Subcutaneous abdominal adipose tissue (tissue), 5 donors: Measurements from ENCODE around the gene CFAP97D1.

ENCODE experiments used
- H3K27ac ChIP-seq: one replicate; pipeline ENCODE4 v1.7.0; 2013; ENCODE audit warnings: low read depth, mild to moderate bottlenecking, inconsistent platforms, low read length, moderate library complexity
- H3K27me3 ChIP-seq, 5 donors: one replicate each; pipeline ENCODE4 v1.7.0; 2013; ENCODE audit warnings: low read length in 5 of 5, inconsistent platforms in 1 of 5; ENCODE audit not compliant: control insufficient read depth in 5 of 5, insufficient read depth in 4 of 5
- H3K36me3 ChIP-seq, 5 donors: one replicate each; pipeline ENCODE4 v1.7.0; 2013; ENCODE audit warnings: low read length in 5 of 5; ENCODE audit not compliant: control insufficient read depth in 5 of 5, insufficient read depth in 5 of 5
- H3K4me1 ChIP-seq, 5 donors: one replicate each; pipeline ENCODE4 v1.7.0; 2013; ENCODE audit warnings: low read length in 5 of 5, mild to moderate bottlenecking in 3 of 5, moderate library complexity in 1 of 5; ENCODE audit not compliant: control insufficient read depth in 5 of 5, insufficient read depth in 5 of 5
- H3K4me3 ChIP-seq, 5 donors: one replicate each; pipeline ENCODE4 v1.7.0; 2013; ENCODE audit warnings: low read length in 5 of 5, low read depth in 1 of 5
- H3K9ac ChIP-seq, 5 donors: one replicate each; pipeline ENCODE4 v1.7.0; 2013; ENCODE audit warnings: low read length in 5 of 5, mild to moderate bottlenecking in 4 of 5, moderate library complexity in 3 of 5
- H3K9me3 ChIP-seq, 5 donors: one replicate each; pipeline ENCODE4 v1.7.0; 2013; ENCODE audit warnings: low read length in 5 of 5; ENCODE audit not compliant: control insufficient read depth in 5 of 5
- donor health status: healthy.
- donor health status: healthy.
- donor health status: healthy.
- donor health status: healthy.
- donor health status: healthy.

CFAP97D1 gene

GRCh38 chr17:43753493-43754129 lies 26.6 kb upstream of the CFAP97D1 start:
- Histone ChIP-seq H3K36me3 (no peaks in the 10 kb centered on the region), H3K27me3 (peaks cover 24 to 43% (median 38%) of the 10 kb centered on the region in 5 donors), H3K27ac (no peak overlapping the region), H3K4me3 (no peak overlapping the region), H3K9ac (no peak overlapping the region), H3K4me1 (peaks cover 0 to 19% (median 10%) of the 10 kb centered on the region in 5 donors), H3K9me3 (no peaks in the 10 kb centered on the region)

- peak overlapping the region in 3 of 5 donors; percentile 27 to 38 (median 28) for H3K4me3 ChIP-seq
- H3K36me3 ChIP-seq, result no peaks in the 10 kb centered on the region
- H3K9ac ChIP-seq, result no peak overlapping the region
- H3K27ac ChIP-seq, result no peak overlapping the region
- peaks cover 24 to 44% (median 38%) of the 10 kb centered on the region in 5 donors for H3K27me3 ChIP-seq
- no peaks in the 10 kb centered on the region for H3K9me3 ChIP-seq
- H3K4me1 ChIP-seq, result peaks cover 0 to 12% (median 10%) of the 10 kb centered on the region in 5 donors
Observed at GRCh38 chr17:43754947-43755346, 25.3 kb upstream of the CFAP97D1 start.

- H3K9me3 ChIP-seq, result no peaks in the 10 kb centered on the region
- peaks cover 24 to 43% (median 36%) of the 10 kb centered on the region in 5 donors for H3K27me3 ChIP-seq
- H3K9ac ChIP-seq, result no peak overlapping the region
- peak overlapping the region in 4 of 5 donors; percentile 27 to 48 (median 33) for H3K4me3 ChIP-seq
- H3K27ac ChIP-seq, result no peak overlapping the region
- H3K36me3 ChIP-seq, result no peaks in the 10 kb centered on the region
- peaks cover 0 to 11% (median 10%) of the 10 kb centered on the region in 5 donors for H3K4me1 ChIP-seq
Observed at GRCh38 chr17:43755389-43755875, 24.8 kb upstream of the CFAP97D1 start.

GRCh38 chr17:43756201-43756600 lies 24.0 kb upstream of the CFAP97D1 start:
- Histone ChIP-seq H3K9me3 (no peaks in the 10 kb centered on the region), H3K27ac (no peak overlapping the region), H3K36me3 (no peaks in the 10 kb centered on the region), H3K9ac (no peak overlapping the region), H3K27me3 (peaks cover 24 to 40% (median 36%) of the 10 kb centered on the region in 5 donors), H3K4me3 (no peak overlapping the region), H3K4me1 (peaks cover 0 to 14% (median 10%) of the 10 kb centered on the region in 5 donors)

GRCh38 chr17:43757171-43757660 lies 23.0 kb upstream of the CFAP97D1 start:
- H3K27me3 ChIP-seq, result peaks cover 24 to 40% (median 36%) of the 10 kb centered on the region in 5 donors
- no peak overlapping the region for H3K4me3 ChIP-seq
- no peak overlapping the region for H3K9ac ChIP-seq
- no peak overlapping the region for H3K27ac ChIP-seq
- H3K9me3 ChIP-seq, result no peaks in the 10 kb centered on the region
- no peaks in the 10 kb centered on the region for H3K36me3 ChIP-seq
- peaks cover 0 to 14% (median 10%) of the 10 kb centered on the region in 5 donors for H3K4me1 ChIP-seq

GRCh38 chr17:43758086-43758485 lies 22.1 kb upstream of the CFAP97D1 start:
- Histone ChIP-seq H3K4me3 (no peak overlapping the region), H3K36me3 (no peaks in the 10 kb centered on the region), H3K27me3 (peaks cover 24 to 39% (median 36%) of the 10 kb centered on the region in 5 donors), H3K4me1 (peaks cover 0 to 14% (median 10%) of the 10 kb centered on the region in 5 donors), H3K9ac (no peak overlapping the region), H3K9me3 (no peaks in the 10 kb centered on the region), H3K27ac (no peak overlapping the region)

- Histone ChIP-seq H3K9ac (no peak within 1 kb of the TSS), H3K9me3 (no peaks in the 10 kb centered on the region), H3K4me3 (no peak within 1 kb of the TSS), H3K4me1 (peaks cover 0 to 14% (median 10%) of the 10 kb centered on the region in 5 donors), H3K27ac (no peak within 1 kb of the TSS), H3K27me3 (peaks cover 24 to 39% (median 36%) of the 10 kb centered on the region in 5 donors), H3K36me3 (no peaks in the 10 kb centered on the region)
Observed at GRCh38 chr17:43758497-43759174, 21.6 kb upstream of the CFAP97D1 start, which contains the start of gene SOST. SOST (minus strand) TSS chr17:43758791; CDS start chr17:43758741, 50 bp downstream.

- no peaks in the 10 kb centered on the region for H3K36me3 ChIP-seq
- no peak overlapping the region for H3K27ac ChIP-seq
- H3K9ac ChIP-seq, result no peak overlapping the region
- no peak overlapping the region for H3K4me3 ChIP-seq
- H3K9me3 ChIP-seq, result no peaks in the 10 kb centered on the region
- H3K4me1 ChIP-seq, result peaks cover 0 to 17% (median 14%) of the 10 kb centered on the region in 5 donors
- peaks cover 24 to 32% (median 30%) of the 10 kb centered on the region in 5 donors for H3K27me3 ChIP-seq
Observed at GRCh38 chr17:43759836-43760235, 20.4 kb upstream of the CFAP97D1 start.

- Histone ChIP-seq H3K27ac (no peak overlapping the region), H3K9me3 (no peaks in the 10 kb centered on the region)
Observed at GRCh38 chr17:43760254-43760852, 19.9 kb upstream of the CFAP97D1 start.

More at GRCh38 chr17:43760254-43760852, 19.9 kb upstream of the CFAP97D1 start:
- Histone ChIP-seq H3K27me3 (peaks cover 22 to 30% (median 27%) of the 10 kb centered on the region in 5 donors), H3K4me1 (peaks cover 0 to 12% (median 10%) of the 10 kb centered on the region in 5 donors), H3K36me3 (peaks cover 0 to 3% (median 0%) of the 10 kb centered on the region in 5 donors), H3K9ac (peak overlapping the region in 1 of 5 donors; percentile 20), H3K4me3 (no peak overlapping the region)
